SK-N-SH (cell line): ENCODE measurements around the gene LIN37. TPM values are rescaled to one million over a fixed set of nuclear protein-coding genes. Genes with fewer than 3 reads are reported as not detected.

Source experiments
- CTCF ChIA-PET: fragments of 300-600, 350-600 bp; formaldehyde crosslinking; extraction: SDS; loops from one replicate; lab custom pipeline; 2021; lab: Yijun Ruan, JAX
- POLR2A ChIA-PET: fragments of 350-600 bp; sonication (Branson Sonifier 250); formaldehyde crosslinking; extraction: SDS; loops from one replicate; lab custom pipeline; 2020; ENCODE audit warnings: antibody characterized with exemption, inconsistent platforms; lab: Yijun Ruan, JAX
- DNase-seq: peaks from one replicate; pipeline ENCODE4 v3.0.0; 2012
- H2AFZ ChIP-seq: fragments of 200-600 bp; sonication (generic); 2 replicates; pipeline ENCODE4 v1.8.1; 2016; ENCODE audit warnings: antibody characterized with exemption, mild to moderate bottlenecking, low read depth
- H3F3A ChIP-seq: fragments of 200-600 bp; sonication (generic); replicated peaks from 2 replicates; pipeline ENCODE3; 2016; ENCODE audit warnings: antibody characterized with exemption, mild to moderate bottlenecking; ENCODE audit not compliant: insufficient read depth
- H3K27ac ChIP-seq, 2 experiments: fragments of 200-500 bp in 1 of 2; fragments of 200-600 bp in 1 of 2; sonication (Bioruptor generic) in 1 of 2; sonication (generic), shearing (Covaris generic) in 1 of 2; 2 replicates each; pipeline versions ENCODE4 v1.5.1 to v1.6.1; 2014 to 2016; ENCODE audit warnings: low read depth in 2 of 2, inconsistent platforms in 1 of 2, low read length in 1 of 2, mild to moderate bottlenecking in 1 of 2, mixed read lengths in 1 of 2
- H3K27me3 ChIP-seq: fragments of 200-600 bp; sonication (generic), shearing (Covaris generic); 2 replicates; pipeline ENCODE4 v1.6.1; 2016; ENCODE audit warnings: mixed run types; ENCODE audit not compliant: insufficient read depth
- H3K36me3 ChIP-seq, 2 experiments: fragments of 200-500 bp in 1 of 2; fragments of 200-600 bp in 1 of 2; sonication (Bioruptor generic) in 1 of 2; sonication (generic) in 1 of 2; replicated peaks in 1 of 2; 2 replicates each; pipeline versions ENCODE3 to v1.5.1; 2014 to 2016; ENCODE audit warnings: low read length in 1 of 2, mild to moderate bottlenecking in 1 of 2; ENCODE audit not compliant: insufficient read depth in 2 of 2, control insufficient read depth in 1 of 2
- H3K4me1 ChIP-seq, 2 experiments: fragments of 200-500 bp in 1 of 2; fragments of 200-600 bp in 1 of 2; sonication (Bioruptor generic) in 1 of 2; sonication (generic), shearing (Covaris generic) in 1 of 2; 2 replicates each; pipeline versions ENCODE4 v1.5.1 to v1.6.1; 2014 to 2016; ENCODE audit warnings: low read depth in 1 of 2, low read length in 1 of 2, mixed run types in 1 of 2; ENCODE audit not compliant: insufficient read depth in 2 of 2, control insufficient read depth in 1 of 2
- H3K4me2 ChIP-seq: fragments of 200-600 bp; sonication (generic), shearing (Covaris generic); 2 replicates; pipeline ENCODE4 v1.6.1; 2017; ENCODE audit warnings: mixed run types
- H3K4me3 ChIP-seq, 2 experiments: fragments of 200-500 bp in 1 of 2; fragments of 200-600 bp in 1 of 2; sonication (Bioruptor generic) in 1 of 2; sonication (generic), shearing (Covaris generic) in 1 of 2; 2 replicates each; pipeline versions ENCODE4 v1.5.1 to v1.8.1; 2014 to 2016; ENCODE audit warnings: low read depth in 2 of 2, inconsistent platforms in 1 of 2, low read length in 1 of 2, mild to moderate bottlenecking in 1 of 2, mixed read lengths in 1 of 2, moderate library complexity in 1 of 2
- H3K79me2 ChIP-seq: fragments of 200-600 bp; sonication (generic); 2 replicates; pipeline ENCODE4 v1.8.1; 2017; ENCODE audit warnings: mild to moderate bottlenecking; ENCODE audit not compliant: insufficient read depth
- H3K9ac ChIP-seq: fragments of 200-600 bp; sonication (generic); 2 replicates; pipeline ENCODE4 v1.6.1; 2017; ENCODE audit warnings: mixed run types
- H3K9me2 ChIP-seq: fragments of 200-600 bp; sonication (generic); 2 replicates; pipeline ENCODE4 v1.6.1; 2017; ENCODE audit warnings: mixed run types
- H3K9me3 ChIP-seq: fragments of 200-600 bp; sonication (generic); 2 replicates; pipeline ENCODE4 v1.6.1; 2017; ENCODE audit warnings: mixed run types, mild to moderate bottlenecking, moderate library complexity
- H4K20me1 ChIP-seq: fragments of 200-600 bp; sonication (generic); 2 replicates; pipeline ENCODE4 v1.6.1; 2017; ENCODE audit warnings: mild to moderate bottlenecking, mixed run types; ENCODE audit not compliant: insufficient read depth
- CHD2 ChIP-seq: fragments of 150-350 bp; IDR thresholded peaks from 2 replicates; pipeline ENCODE4 v1.6.1; 2018; ENCODE audit warnings: low read length; ENCODE audit not compliant: partially characterized antibody
- FOSL2 ChIP-seq: IDR thresholded peaks from 2 replicates; pipeline ENCODE4 v1.4.0; 2012; ENCODE audit warnings: low read depth, mild to moderate bottlenecking, moderate library complexity, borderline replicate concordance
- FOXJ3 ChIP-seq: sonication (generic); formaldehyde crosslinking; IDR thresholded peaks from 2 replicates; pipeline ENCODE4 v1.5.1; 2020; ENCODE audit warnings: mild to moderate bottlenecking, missing genetic modification reagents
- IRF3 ChIP-seq: fragments of 150-350 bp; IDR thresholded peaks from 2 replicates; pipeline ENCODE4 v1.6.1; 2016; ENCODE audit warnings: mild to moderate bottlenecking, low read depth, low read length
- PBX3 ChIP-seq: IDR thresholded peaks from 2 replicates; pipeline ENCODE4; 2012
- POLR2AphosphoS5 ChIP-seq: IDR thresholded peaks from 2 replicates; pipeline ENCODE4 v1.6.1; 2012; ENCODE audit warnings: low read depth, low read length
- RCOR1 ChIP-seq: fragments of 150-350 bp; IDR thresholded peaks from 2 replicates; pipeline ENCODE4 v1.6.1; 2017; ENCODE audit warnings: antibody characterized with exemption, low read length
- REST ChIP-seq: IDR thresholded peaks from 2 replicates; pipeline ENCODE4 v1.6.1; 2012; ENCODE audit warnings: mild to moderate bottlenecking, low read depth, low read length, moderate library complexity
- RFX5 ChIP-seq: IDR thresholded peaks from 2 replicates; pipeline ENCODE4 v1.6.1; 2012; ENCODE audit warnings: mild to moderate bottlenecking, improper control_type of control experiment, low read length
- SMC3 ChIP-seq: IDR thresholded peaks from 2 replicates; pipeline ENCODE4 v1.6.1; 2012; ENCODE audit warnings: low read depth, low read length, improper control_type of control experiment
- USF1 ChIP-seq: IDR thresholded peaks from 2 replicates; pipeline ENCODE4 v1.4.0; 2012; ENCODE audit warnings: low read depth, borderline replicate concordance
- YY1 ChIP-seq: IDR thresholded peaks from 2 replicates; pipeline ENCODE4 v1.4.0; 2012; ENCODE audit warnings: low read depth, mild to moderate bottlenecking
- WGBS: methylation state at CpG from one replicate; pipeline ENCODE4 v1.1.6; 2017; ENCODE audit warnings: low lambda C conversion rate; 5-methylcytosine and 5-hydroxymethylcytosine counted together
- polyA plus RNA-seq, 3 experiments: library from polyadenylated mRNA; depleted of rRNA; stranded (reverse); fragments of >200 nt; gene quantifications; 2 replicates each; pipeline ENCODE4 v1.2.3, GENCODE V29; 2012
- TF ChIP-seq, protein P1 (sequence below): fragments of 150-350 bp; IDR thresholded peaks from 2 replicates; pipeline ENCODE4 v1.6.1; 2017; ENCODE audit warnings: antibody characterized with exemption, low read length, low read depth, borderline replicate concordance
- TF ChIP-seq, protein P2 (sequence below): IDR thresholded peaks from 2 replicates; pipeline ENCODE4 v1.4.0; 2012; ENCODE audit warnings: low read depth
- TF ChIP-seq, protein P3 (sequence below): IDR thresholded peaks from 2 replicates; pipeline ENCODE4 v1.4.0; 2012; ENCODE audit warnings: low read depth, borderline replicate concordance
- TF ChIP-seq, protein P4 (sequence below): fragments of 200-600 bp; sonication (generic); IDR thresholded peaks from 2 replicates; pipeline ENCODE4 v1.6.1; 2017; ENCODE audit warnings: antibody characterized with exemption, mild to moderate bottlenecking, moderate library complexity

Gene LIN37
- polyA plus RNA-seq, 1 of the 3 experiments (the other 2 are of a cell fraction) = 21.1 TPM

DNA sequence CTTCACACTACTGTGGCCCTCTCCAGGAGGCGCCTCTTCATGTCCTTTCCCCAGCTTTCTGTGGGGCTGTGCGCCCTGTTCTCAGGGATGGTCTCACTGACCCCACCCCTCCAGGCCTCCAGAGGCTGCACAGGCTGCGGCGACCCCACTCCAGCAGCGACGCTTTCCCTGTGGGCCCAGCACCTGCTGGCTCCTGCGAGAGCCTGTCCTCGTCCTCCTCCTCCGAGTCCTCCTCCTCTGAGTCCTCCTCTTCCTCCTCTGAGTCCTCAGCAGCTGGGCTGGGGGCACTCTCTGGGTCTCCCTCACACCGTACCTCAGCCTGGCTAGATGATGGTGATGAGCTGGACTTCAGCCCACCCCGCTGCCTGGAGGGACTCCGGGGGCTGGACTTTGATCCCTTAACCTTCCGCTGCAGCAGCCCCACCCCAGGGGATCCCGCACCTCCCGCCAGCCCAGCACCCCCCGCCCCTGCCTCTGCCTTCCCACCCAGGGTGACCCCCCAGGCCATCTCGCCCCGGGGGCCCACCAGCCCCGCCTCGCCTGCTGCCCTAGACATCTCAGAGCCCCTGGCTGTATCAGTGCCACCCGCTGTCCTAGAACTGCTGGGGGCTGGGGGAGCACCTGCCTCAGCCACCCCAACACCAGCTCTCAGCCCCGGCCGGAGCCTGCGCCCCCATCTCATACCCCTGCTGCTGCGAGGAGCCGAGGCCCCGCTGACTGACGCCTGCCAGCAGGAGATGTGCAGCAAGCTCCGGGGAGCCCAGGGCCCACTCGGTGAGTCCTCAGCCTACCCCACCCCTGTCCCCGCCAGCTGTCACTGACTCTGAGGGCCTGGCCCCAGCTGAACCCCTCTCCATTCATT lies 38.2 kb downstream of the LIN37 start:
- Histone ChIP-seq H3K4me3 (no peak overlapping the region), H3K79me2 (no peaks in the 10 kb centered on the region), H3K4me2 (no peak overlapping the region), H2AFZ (no peak overlapping the region), H3K36me3 (peaks cover 0 to 5% of the 10 kb centered on the region in 2 experiments), H3K27me3 (no peaks in the 10 kb centered on the region), H3K4me1 (no peaks in the 10 kb centered on the region), H3K9ac (no peak overlapping the region), H4K20me1 (no peaks in the 10 kb centered on the region), H3F3A (no peaks in the 10 kb centered on the region), H3K9me3 (no peaks in the 10 kb centered on the region), H3K27ac (no peak overlapping the region), H3K9me2 (no peaks in the 10 kb centered on the region)
- ChIA-PET POLR2A (no interaction called here), CTCF (interaction anchor here (1.9 kb wide), 1 partner anchor 33 kb away, joined by 6 read pairs; no protein-coding TSS in a partner anchor)
- 91% methylated on average over 22 of the region's 31 CpGs for WGBS
- no peak for DNase-seq
- TF ChIP-seq FOSL2 (no peak), REST (no peak), CHD2 (no peak), PBX3 (no peak), YY1 (no peak), RCOR1 (no peak), FOXJ3 (CRISPR knock-in tag) (no peak), IRF3 (no peak), USF1 (no peak), POLR2AphosphoS5 (no peak), SMC3 (no peak), RFX5 (no peak)
- TF ChIP-seq, protein P1, sequence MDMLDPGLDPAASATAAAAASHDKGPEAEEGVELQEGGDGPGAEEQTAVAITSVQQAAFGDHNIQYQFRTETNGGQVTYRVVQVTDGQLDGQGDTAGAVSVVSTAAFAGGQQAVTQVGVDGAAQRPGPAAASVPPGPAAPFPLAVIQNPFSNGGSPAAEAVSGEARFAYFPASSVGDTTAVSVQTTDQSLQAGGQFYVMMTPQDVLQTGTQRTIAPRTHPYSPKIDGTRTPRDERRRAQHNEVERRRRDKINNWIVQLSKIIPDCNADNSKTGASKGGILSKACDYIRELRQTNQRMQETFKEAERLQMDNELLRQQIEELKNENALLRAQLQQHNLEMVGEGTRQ = no peak
- TF ChIP-seq, protein P2, sequence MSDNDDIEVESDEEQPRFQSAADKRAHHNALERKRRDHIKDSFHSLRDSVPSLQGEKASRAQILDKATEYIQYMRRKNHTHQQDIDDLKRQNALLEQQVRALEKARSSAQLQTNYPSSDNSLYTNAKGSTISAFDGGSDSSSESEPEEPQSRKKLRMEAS = no peak
- TF ChIP-seq, protein P3, sequence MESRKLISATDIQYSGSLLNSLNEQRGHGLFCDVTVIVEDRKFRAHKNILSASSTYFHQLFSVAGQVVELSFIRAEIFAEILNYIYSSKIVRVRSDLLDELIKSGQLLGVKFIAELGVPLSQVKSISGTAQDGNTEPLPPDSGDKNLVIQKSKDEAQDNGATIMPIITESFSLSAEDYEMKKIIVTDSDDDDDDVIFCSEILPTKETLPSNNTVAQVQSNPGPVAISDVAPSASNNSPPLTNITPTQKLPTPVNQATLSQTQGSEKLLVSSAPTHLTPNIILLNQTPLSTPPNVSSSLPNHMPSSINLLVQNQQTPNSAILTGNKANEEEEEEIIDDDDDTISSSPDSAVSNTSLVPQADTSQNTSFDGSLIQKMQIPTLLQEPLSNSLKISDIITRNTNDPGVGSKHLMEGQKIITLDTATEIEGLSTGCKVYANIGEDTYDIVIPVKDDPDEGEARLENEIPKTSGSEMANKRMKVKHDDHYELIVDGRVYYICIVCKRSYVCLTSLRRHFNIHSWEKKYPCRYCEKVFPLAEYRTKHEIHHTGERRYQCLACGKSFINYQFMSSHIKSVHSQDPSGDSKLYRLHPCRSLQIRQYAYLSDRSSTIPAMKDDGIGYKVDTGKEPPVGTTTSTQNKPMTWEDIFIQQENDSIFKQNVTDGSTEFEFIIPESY = no peak
- TF ChIP-seq, protein P4, sequence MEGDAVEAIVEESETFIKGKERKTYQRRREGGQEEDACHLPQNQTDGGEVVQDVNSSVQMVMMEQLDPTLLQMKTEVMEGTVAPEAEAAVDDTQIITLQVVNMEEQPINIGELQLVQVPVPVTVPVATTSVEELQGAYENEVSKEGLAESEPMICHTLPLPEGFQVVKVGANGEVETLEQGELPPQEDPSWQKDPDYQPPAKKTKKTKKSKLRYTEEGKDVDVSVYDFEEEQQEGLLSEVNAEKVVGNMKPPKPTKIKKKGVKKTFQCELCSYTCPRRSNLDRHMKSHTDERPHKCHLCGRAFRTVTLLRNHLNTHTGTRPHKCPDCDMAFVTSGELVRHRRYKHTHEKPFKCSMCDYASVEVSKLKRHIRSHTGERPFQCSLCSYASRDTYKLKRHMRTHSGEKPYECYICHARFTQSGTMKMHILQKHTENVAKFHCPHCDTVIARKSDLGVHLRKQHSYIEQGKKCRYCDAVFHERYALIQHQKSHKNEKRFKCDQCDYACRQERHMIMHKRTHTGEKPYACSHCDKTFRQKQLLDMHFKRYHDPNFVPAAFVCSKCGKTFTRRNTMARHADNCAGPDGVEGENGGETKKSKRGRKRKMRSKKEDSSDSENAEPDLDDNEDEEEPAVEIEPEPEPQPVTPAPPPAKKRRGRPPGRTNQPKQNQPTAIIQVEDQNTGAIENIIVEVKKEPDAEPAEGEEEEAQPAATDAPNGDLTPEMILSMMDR = no peak
